Hepatocyte (in vitro differentiated cells): Measurements from ENCODE around the gene SOWAHA. TPM values are rescaled to one million over a fixed set of nuclear protein-coding genes. Genes with fewer than 3 reads are reported as not detected.
A peak's percentile ranks its signal among the peaks of the same experiment; 100 is the strongest.

Source experiments
- DNase-seq: peaks from one replicate; pipeline ENCODE4 v3.0.0-alpha.2; 2016; ENCODE audit warnings: low spot score
- H2AFZ ChIP-seq: fragments of 200-600 bp; sonication (generic); 2 replicates; pipeline ENCODE4 v1.6.0; 2016; ENCODE audit warnings: antibody characterized with exemption, mild to moderate bottlenecking
- H3K27ac ChIP-seq: fragments of 200-600 bp; sonication (generic); 2 replicates; pipeline ENCODE4 v1.5.1; 2016; ENCODE audit warnings: mild to moderate bottlenecking
- H3K27me3 ChIP-seq: fragments of 200-600 bp; sonication (generic); 2 replicates; pipeline ENCODE4 v1.6.1; 2016
- H3K36me3 ChIP-seq: fragments of 200-600 bp; sonication (generic); replicated peaks from 2 replicates; pipeline ENCODE4 v1.5.1; 2016; ENCODE audit warnings: low read depth; ENCODE audit not compliant: insufficient read depth
- H3K4me1 ChIP-seq: fragments of 200-600 bp; sonication (generic); 2 replicates; pipeline ENCODE4 v1.5.1; 2016; ENCODE audit warnings: mild to moderate bottlenecking, moderate library complexity; ENCODE audit not compliant: insufficient read depth
- H3K4me2 ChIP-seq: fragments of 200-600 bp; sonication (generic); 2 replicates; pipeline ENCODE4 v1.6.0; 2016
- H3K4me3 ChIP-seq: fragments of 200-600 bp; sonication (generic); 2 replicates; pipeline ENCODE4 v1.5.1; 2016; ENCODE audit warnings: mild to moderate bottlenecking
- H3K79me2 ChIP-seq: fragments of 200-600 bp; sonication (generic); 2 replicates; pipeline ENCODE4 v1.6.0; 2017; ENCODE audit warnings: mild to moderate bottlenecking
- H3K9me2 ChIP-seq: fragments of 200-600 bp; sonication (generic); replicated peaks from 2 replicates; pipeline ENCODE4 v1.6.0; 2017; ENCODE audit warnings: mild to moderate bottlenecking; ENCODE audit not compliant: insufficient read depth
- H3K9me3 ChIP-seq: fragments of 200-600 bp; sonication (generic); 2 replicates; pipeline ENCODE4 v1.5.1; 2016; ENCODE audit warnings: low read depth, mild to moderate bottlenecking
- H4K20me1 ChIP-seq: fragments of 200-600 bp; sonication (generic); 2 replicates; pipeline ENCODE4 v1.6.0; 2016; ENCODE audit warnings: mild to moderate bottlenecking; ENCODE audit not compliant: insufficient read depth, poor library complexity, severe bottlenecking
- EZH2 ChIP-seq: fragments of 200-600 bp; sonication (generic); IDR thresholded peaks from 2 replicates; pipeline ENCODE4 v1.6.1; 2016; ENCODE audit warnings: antibody characterized with exemption, mild to moderate bottlenecking, borderline replicate concordance
- EZH2phosphoT487 ChIP-seq: fragments of 200-600 bp; sonication (generic); IDR thresholded peaks from one replicate; pipeline ENCODE4 v1.6.1; 2018; ENCODE audit warnings: antibody characterized with exemption, mild to moderate bottlenecking, low read depth, moderate library complexity; ENCODE audit not compliant: unreplicated experiment, severe bottlenecking
- WGBS: methylation state at CpG from one replicate; pipeline ENCODE4 v1.1.6; 2016; ENCODE audit warnings: low lambda C conversion rate; ENCODE audit errors: missing lambda C conversion rate; 5-methylcytosine and 5-hydroxymethylcytosine counted together
- polyA plus RNA-seq: library from polyadenylated mRNA; unstranded; fragments of >200 nt; fragmentation: Nextera tagmentation; extraction: Ambion mirVana; gene quantifications from 2 replicates; pipeline ENCODE4 v1.2.1, GENCODE V29; 2016
- total RNA-seq: library from RNA; depleted of rRNA; stranded (reverse); fragments of >200 nt; gene quantifications from 2 replicates; pipeline ENCODE4 v1.2.3, GENCODE V29; 2014
- TF ChIP-seq, protein P1 (sequence below): fragments of 200-600 bp; sonication (generic); IDR thresholded peaks from 2 replicates; pipeline ENCODE4 v1.5.1; 2016; ENCODE audit warnings: antibody characterized with exemption, mild to moderate bottlenecking; ENCODE audit not compliant: poor library complexity

SOWAHA gene
- total and polyA plus RNA-seq, 2 experiments from 2014 or later = 6.8 to 11.4 TPM

- H3K27ac ChIP-seq = peak overlapping the region; percentile 18
- H2AFZ ChIP-seq = peak overlapping the region; percentile 84
- TF ChIP-seq EZH2phosphoT487 = no peak
- TF ChIP-seq, protein P1, sequence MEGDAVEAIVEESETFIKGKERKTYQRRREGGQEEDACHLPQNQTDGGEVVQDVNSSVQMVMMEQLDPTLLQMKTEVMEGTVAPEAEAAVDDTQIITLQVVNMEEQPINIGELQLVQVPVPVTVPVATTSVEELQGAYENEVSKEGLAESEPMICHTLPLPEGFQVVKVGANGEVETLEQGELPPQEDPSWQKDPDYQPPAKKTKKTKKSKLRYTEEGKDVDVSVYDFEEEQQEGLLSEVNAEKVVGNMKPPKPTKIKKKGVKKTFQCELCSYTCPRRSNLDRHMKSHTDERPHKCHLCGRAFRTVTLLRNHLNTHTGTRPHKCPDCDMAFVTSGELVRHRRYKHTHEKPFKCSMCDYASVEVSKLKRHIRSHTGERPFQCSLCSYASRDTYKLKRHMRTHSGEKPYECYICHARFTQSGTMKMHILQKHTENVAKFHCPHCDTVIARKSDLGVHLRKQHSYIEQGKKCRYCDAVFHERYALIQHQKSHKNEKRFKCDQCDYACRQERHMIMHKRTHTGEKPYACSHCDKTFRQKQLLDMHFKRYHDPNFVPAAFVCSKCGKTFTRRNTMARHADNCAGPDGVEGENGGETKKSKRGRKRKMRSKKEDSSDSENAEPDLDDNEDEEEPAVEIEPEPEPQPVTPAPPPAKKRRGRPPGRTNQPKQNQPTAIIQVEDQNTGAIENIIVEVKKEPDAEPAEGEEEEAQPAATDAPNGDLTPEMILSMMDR = peak; percentile 10
- no peaks in the 10 kb centered on the region for H4K20me1 ChIP-seq
- no peaks in the 10 kb centered on the region for H3K9me2 ChIP-seq
- no peak overlapping the region for H3K4me3 ChIP-seq
- no peaks in the 10 kb centered on the region for H3K79me2 ChIP-seq
- H3K36me3 ChIP-seq = no peaks in the 10 kb centered on the region
- H3K4me1 ChIP-seq = peaks cover 11% of the 10 kb centered on the region
- WGBS = 27% methylated on average over 62 of the region's 68 CpGs
- no peaks in the 10 kb centered on the region for H3K27me3 ChIP-seq
- H3K4me2 ChIP-seq = peak overlapping the region; percentile 84
- H3K9me3 ChIP-seq = no peaks in the 10 kb centered on the region
- DNase-seq = peak; percentile 76
These were observed 9.8 kb downstream of the SOWAHA start for GRCh38 chr5:132822650-132823480.

- Histone ChIP-seq H3K4me2 (peak overlapping the region; percentile 84), H3K4me3 (no peak overlapping the region), H3K4me1 (peaks cover 11% of the 10 kb centered on the region), H3K79me2 (peaks cover 5% of the 10 kb centered on the region), H3K9me3 (no peaks in the 10 kb centered on the region), H3K27me3 (no peaks in the 10 kb centered on the region), H3K36me3 (no peaks in the 10 kb centered on the region), H4K20me1 (no peaks in the 10 kb centered on the region), H2AFZ (peak overlapping the region; percentile 84), H3K9me2 (no peaks in the 10 kb centered on the region), H3K27ac (peak overlapping the region; percentile 18)
- TF ChIP-seq, protein P1 = peak; percentile 3
- TF ChIP-seq EZH2 = no peak
- no peak for DNase-seq
- WGBS = 81% methylated on average over 7 of the region's 7 CpGs
These were observed 10.5 kb downstream of the SOWAHA start for GRCh38 chr5:132823481-132824050.

DNA sequence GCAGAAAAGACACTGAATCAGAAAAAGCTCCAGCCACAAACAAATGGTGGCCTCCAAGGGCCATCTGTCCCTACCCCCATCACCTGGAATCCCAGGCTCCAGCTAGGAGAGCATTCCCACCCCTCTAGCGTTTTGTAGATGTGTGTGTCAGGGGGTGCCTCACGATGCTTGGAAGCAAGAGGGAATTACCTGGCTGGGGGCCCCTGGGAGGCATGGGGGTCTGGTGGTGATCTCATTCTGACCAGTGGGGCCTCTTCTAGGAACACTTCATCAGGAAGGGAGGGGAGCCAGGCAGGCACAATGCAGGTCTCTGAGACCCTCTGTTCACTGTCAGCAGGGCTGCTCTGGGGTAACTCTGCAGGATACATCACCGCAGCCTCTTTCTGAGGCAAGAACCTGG is 11.3 kb downstream of the SOWAHA start:
- TF ChIP-seq EZH2phosphoT487 (no peak), EZH2 (no peak)
- TF ChIP-seq, protein P1 = no peak
- Histone ChIP-seq H3K4me3 (no peak overlapping the region), H3K27me3 (no peaks in the 10 kb centered on the region), H3K36me3 (no peaks in the 10 kb centered on the region), H3K9me3 (no peaks in the 10 kb centered on the region), H3K4me1 (peaks cover 11% of the 10 kb centered on the region), H3K79me2 (peaks cover 13% of the 10 kb centered on the region), H3K4me2 (no peak overlapping the region), H2AFZ (no peak overlapping the region), H3K9me2 (no peaks in the 10 kb centered on the region), H4K20me1 (no peaks in the 10 kb centered on the region), H3K27ac (no peak overlapping the region)
- 92% methylated on average over 3 of the region's 3 CpGs for WGBS
- no peak for DNase-seq
